K562 (cell line): ENCODE data around the gene CACNA1S. TPM values are rescaled to one million over a fixed set of nuclear protein-coding genes. Genes with fewer than 3 reads are reported as not detected.

Source experiments
- EP400 ChIP-seq: fragments of 450-650 bp; IDR thresholded peaks from 2 replicates; pipeline ENCODE4 v1.6.1; 2017; ENCODE audit warnings: antibody characterized with exemption, mild to moderate bottlenecking, moderate library complexity
- ETV5 ChIP-seq: sonication (generic); formaldehyde crosslinking; IDR thresholded peaks from 2 replicates; pipeline ENCODE4 v1.4.0; 2020; ENCODE audit warnings: low read depth, mild to moderate bottlenecking, missing genetic modification reagents
- FIP1L1 ChIP-seq: fragments of 200-400 bp; formaldehyde crosslinking; IDR thresholded peaks from 2 replicates; pipeline ENCODE4 v1.6.1; 2018; ENCODE audit warnings: mild to moderate bottlenecking, low read depth, low read length; ENCODE audit not compliant: poor library complexity, severe bottlenecking
- FOXJ2 ChIP-seq: fragments of 200-800 bp; sonication (Bioruptor generic); IDR thresholded peaks from 2 replicates; pipeline ENCODE4 v1.6.1; 2016; ENCODE audit warnings: missing genetic modification characterization, missing compliant biosample characterization
- FOXK1 ChIP-seq: sonication (generic); formaldehyde crosslinking; IDR thresholded peaks from 2 replicates; pipeline ENCODE4 v1.8.0; 2022; ENCODE audit warnings: missing genetic modification reagents, mild to moderate bottlenecking, borderline replicate concordance
- GABPA ChIP-seq: fragments of 200-800 bp; sonication (Bioruptor generic); conservative IDR thresholded peaks from 2 replicates; pipeline ENCODE4 v1.6.1; 2016; ENCODE audit warnings: low read depth, missing genetic modification characterization, missing compliant biosample characterization
- MYC ChIP-seq, 2 experiments: fragments of 250-450 bp in 1 of 2; sonication (Bioruptor Pico) in 1 of 2; IDR thresholded peaks; 2 replicates each; pipeline versions ENCODE4 v1.5.1 to v1.6.1; 2012 to 2021; ENCODE audit warnings: low read depth in 2 of 2, borderline replicate concordance in 1 of 2, improper control_type of control experiment in 1 of 2, low read length in 1 of 2, mild to moderate bottlenecking in 1 of 2, moderate library complexity in 1 of 2
- RAD21 ChIP-seq, 2 experiments: fragments of 250-450 bp in 1 of 2; fragments of 450-650 bp in 1 of 2; sonication (Bioruptor Pico) in 1 of 2; formaldehyde crosslinking in 1 of 2; IDR thresholded peaks in 1 of 2; conservative IDR thresholded peaks in 1 of 2; 2 replicates each; pipeline versions ENCODE4 v1.4.0 to v1.8.0; 2020 to 2022; ENCODE audit warnings: mild to moderate bottlenecking in 2 of 2, moderate library complexity in 1 of 2
- SMC3 ChIP-seq: conservative IDR thresholded peaks from 2 replicates; pipeline ENCODE4 v1.6.1; 2011; ENCODE audit warnings: low read depth, low read length, improper control_type of control experiment; ENCODE audit not compliant: insufficient read depth
- polyA plus RNA-seq, 8 experiments: library from polyadenylated mRNA; depleted of rRNA in 4 of 8; stranded (reverse) in 5 of 8; unstranded in 3 of 8; fragments of >200 nt; fragmentation: Nextera tagmentation in 2 of 8; fragmentation: Illumina TruSeq in 1 of 8; extraction: Ambion mirVana in 2 of 8; extraction: Trizol in 1 of 8; gene quantifications; 2 replicates each; pipeline versions ENCODE4 v1.2.1 to v1.2.3, GENCODE V29; 2011 to 2014; ENCODE audit warnings: inconsistent platforms in 1 of 8, missing spikeins in 1 of 8
- total RNA-seq, 7 experiments: library from RNA; depleted of rRNA in 6 of 7; stranded (reverse); fragments of >200 nt in 6 of 7; fragmentation: Illumina TruSeq in 2 of 7; extraction: Trizol in 2 of 7; gene quantifications; 2 replicates each; pipeline versions ENCODE4 v1.2.1 to v1.2.3, GENCODE V29; 2011 to 2021; ENCODE audit warnings: low replicate concordance in 1 of 7
- TF ChIP-seq, protein P1 (sequence below), 3 experiments: IDR thresholded peaks in 2 of 3; conservative IDR thresholded peaks in 1 of 3; 2 replicates each; pipeline ENCODE4 v1.5.1; 2011 to 2012; ENCODE audit warnings: low read length in 3 of 3, mild to moderate bottlenecking in 3 of 3, control low read depth in 2 of 3, improper control_type of control experiment in 1 of 3, inconsistent platforms in 1 of 3, low read depth in 1 of 3, mixed read lengths in 1 of 3, moderate library complexity in 1 of 3; ENCODE audit not compliant: insufficient read depth in 2 of 3
- TF ChIP-seq, protein P2 (sequence below): fragments of 250-450 bp; sonication (Bioruptor Pico); IDR thresholded peaks from 2 replicates; pipeline ENCODE4 v1.6.1; 2021; ENCODE audit warnings: mild to moderate bottlenecking
- TF ChIP-seq, protein P3 (sequence below): sonication (generic); formaldehyde crosslinking; IDR thresholded peaks from 2 replicates; pipeline ENCODE4 v1.8.1; 2022; ENCODE audit warnings: missing genetic modification reagents
- TF ChIP-seq, protein P4 (sequence below): fragments of 450-650 bp; conservative IDR thresholded peaks from 2 replicates; pipeline ENCODE4 v1.6.1; 2016; ENCODE audit warnings: missing genetic modification characterization, low read depth, mild to moderate bottlenecking, missing compliant biosample characterization, moderate library complexity

Gene CACNA1S
- total and polyA plus RNA-seq, 9 of the 15 experiments (the other 6 are each of a cell fraction or from before 2014, with no cell fraction given) = not detected

DNA sequence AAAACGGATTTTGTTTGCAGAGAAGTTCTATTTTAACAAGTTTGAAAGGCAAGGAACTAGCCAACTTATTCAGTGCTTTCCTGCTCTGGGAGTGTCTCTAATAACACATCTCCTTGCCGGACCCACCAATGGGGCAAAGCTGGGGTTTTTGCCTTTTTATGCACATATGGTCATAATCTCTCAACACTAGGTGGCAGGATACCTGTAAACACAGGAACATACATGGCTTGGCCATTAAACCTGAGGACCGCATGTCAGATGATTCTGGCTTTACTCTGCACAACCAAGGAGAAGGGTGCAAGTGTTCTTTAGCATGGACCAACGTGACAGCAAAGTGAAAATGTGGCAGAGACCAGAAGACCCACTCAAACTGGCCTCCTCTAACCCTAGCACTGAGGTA is 37.2 kb upstream of the CACNA1S start (continued):
- TF ChIP-seq, protein P1, sequence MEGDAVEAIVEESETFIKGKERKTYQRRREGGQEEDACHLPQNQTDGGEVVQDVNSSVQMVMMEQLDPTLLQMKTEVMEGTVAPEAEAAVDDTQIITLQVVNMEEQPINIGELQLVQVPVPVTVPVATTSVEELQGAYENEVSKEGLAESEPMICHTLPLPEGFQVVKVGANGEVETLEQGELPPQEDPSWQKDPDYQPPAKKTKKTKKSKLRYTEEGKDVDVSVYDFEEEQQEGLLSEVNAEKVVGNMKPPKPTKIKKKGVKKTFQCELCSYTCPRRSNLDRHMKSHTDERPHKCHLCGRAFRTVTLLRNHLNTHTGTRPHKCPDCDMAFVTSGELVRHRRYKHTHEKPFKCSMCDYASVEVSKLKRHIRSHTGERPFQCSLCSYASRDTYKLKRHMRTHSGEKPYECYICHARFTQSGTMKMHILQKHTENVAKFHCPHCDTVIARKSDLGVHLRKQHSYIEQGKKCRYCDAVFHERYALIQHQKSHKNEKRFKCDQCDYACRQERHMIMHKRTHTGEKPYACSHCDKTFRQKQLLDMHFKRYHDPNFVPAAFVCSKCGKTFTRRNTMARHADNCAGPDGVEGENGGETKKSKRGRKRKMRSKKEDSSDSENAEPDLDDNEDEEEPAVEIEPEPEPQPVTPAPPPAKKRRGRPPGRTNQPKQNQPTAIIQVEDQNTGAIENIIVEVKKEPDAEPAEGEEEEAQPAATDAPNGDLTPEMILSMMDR (IDR thresholded peaks at IDR 0.05 in 2 of 3, conservative IDR thresholded peaks at IDR 0.05 in 1 of 3; ENCODE audit: insufficient read depth in 2 of 3, low read depth in 1 of 3, low read length in 3 of 3) = peak; percentile 72 to 86 (median 77)
- TF ChIP-seq MYC (IDR thresholded peaks at IDR 0.05; ENCODE audit: low read depth, low read length) (0 out of 2 replicates have a peak, but pooled peaks have one; percentile 51), MYC (CRISPR knock-in tag; IDR thresholded peaks at IDR 0.05; ENCODE audit: borderline replicate concordance, low read depth) (no peak), FIP1L1 (no peak), FOXJ2 (tag) (0 out of 2 replicates have a peak, but pooled peaks have one; percentile 39), ETV5 (CRISPR knock-in tag) (no peak), SMC3 (peak; percentile 67), EP400 (no peak), RAD21 (CRISPR knock-in tag; conservative IDR thresholded peaks at IDR 0.05 in 1 of 2, IDR thresholded peaks at IDR 0.05 in 1 of 2) (peak; percentile 70 to 83), FOXK1 (CRISPR knock-in tag) (no peak), GABPA (tag) (no peak)
- TF ChIP-seq, protein P2, sequence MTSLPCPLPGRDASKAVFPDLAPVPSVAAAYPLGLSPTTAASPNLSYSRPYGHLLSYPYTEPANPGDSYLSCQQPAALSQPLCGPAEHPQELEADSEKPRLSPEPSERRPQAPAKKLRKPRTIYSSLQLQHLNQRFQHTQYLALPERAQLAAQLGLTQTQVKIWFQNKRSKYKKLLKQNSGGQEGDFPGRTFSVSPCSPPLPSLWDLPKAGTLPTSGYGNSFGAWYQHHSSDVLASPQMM (CRISPR knock-in tag) = no peak
- TF ChIP-seq, protein P3, sequence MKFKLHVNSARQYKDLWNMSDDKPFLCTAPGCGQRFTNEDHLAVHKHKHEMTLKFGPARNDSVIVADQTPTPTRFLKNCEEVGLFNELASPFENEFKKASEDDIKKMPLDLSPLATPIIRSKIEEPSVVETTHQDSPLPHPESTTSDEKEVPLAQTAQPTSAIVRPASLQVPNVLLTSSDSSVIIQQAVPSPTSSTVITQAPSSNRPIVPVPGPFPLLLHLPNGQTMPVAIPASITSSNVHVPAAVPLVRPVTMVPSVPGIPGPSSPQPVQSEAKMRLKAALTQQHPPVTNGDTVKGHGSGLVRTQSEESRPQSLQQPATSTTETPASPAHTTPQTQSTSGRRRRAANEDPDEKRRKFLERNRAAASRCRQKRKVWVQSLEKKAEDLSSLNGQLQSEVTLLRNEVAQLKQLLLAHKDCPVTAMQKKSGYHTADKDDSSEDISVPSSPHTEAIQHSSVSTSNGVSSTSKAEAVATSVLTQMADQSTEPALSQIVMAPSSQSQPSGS (CRISPR knock-in tag) = no peak
- TF ChIP-seq, protein P4, sequence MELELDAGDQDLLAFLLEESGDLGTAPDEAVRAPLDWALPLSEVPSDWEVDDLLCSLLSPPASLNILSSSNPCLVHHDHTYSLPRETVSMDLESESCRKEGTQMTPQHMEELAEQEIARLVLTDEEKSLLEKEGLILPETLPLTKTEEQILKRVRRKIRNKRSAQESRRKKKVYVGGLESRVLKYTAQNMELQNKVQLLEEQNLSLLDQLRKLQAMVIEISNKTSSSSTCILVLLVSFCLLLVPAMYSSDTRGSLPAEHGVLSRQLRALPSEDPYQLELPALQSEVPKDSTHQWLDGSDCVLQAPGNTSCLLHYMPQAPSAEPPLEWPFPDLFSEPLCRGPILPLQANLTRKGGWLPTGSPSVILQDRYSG (tag) = no peak
